KBM-7 (cell line): Measurements from ENCODE around the gene CHRNA1.

Source experiments
- DNase-seq: peaks from one replicate; pipeline ENCODE4 v3.0.0-alpha.2; 2015
- in situ Hi-C: fragments of 300-500 bp; cut with MboI; formaldehyde crosslinking; loops from 2 replicates; pipeline ENCODE4 v1.14.3; 2020; ENCODE audit warnings: low sequenced_read_pairs, low pct_unique_long_range_greater_than_20kb, mixed read lengths

CHRNA1 gene

DNA sequence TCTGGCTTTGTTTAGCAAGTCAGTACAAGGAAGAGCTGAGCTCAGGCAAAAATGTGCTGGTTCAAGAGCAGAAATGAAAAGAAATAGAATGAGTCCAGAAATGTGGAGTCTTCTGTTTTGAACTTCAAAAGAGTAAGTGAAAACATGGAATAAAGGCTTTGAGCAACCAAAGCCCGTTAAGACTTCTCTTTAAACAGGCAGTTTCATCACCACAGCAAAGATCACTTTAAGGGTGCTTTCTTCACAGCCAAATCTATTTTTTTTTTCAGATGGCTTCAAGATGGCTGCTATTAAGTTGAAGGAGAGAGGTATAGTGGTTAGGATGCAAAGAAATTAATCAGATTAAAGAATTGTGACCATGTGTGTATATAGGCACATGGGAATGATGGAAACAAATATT lies 2.0 kb upstream of the CHRNA1 start:
- in situ Hi-C loops: loop anchor here (25.0 kb wide), 1 partner anchor 221 kb away; no protein-coding TSS in a partner anchor
- no peak for DNase-seq

DNA sequence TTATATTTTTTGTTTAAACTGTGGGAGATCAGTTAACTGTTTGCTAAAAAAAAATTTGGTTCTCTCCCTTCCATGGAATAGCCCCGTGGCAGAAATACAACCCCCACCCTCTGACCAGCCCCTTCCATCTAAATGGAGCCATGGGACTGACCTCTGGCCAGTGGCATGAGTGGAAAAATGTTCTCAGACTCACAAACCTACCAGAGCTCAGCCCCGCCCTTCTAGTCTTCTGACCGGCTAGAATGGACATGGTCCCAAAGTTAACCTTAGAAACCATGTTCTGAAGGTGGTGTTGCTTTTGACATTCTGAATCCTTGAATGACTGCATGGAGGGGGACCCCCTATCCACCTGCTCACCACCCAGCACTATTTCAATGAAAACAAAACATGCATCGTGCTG lies 1.3 kb upstream of the CHRNA1 start:
- in situ Hi-C loops: loop anchor here (25.0 kb wide), 1 partner anchor 222 kb away; no protein-coding TSS in a partner anchor
- DNase-seq: no peak

DNA sequence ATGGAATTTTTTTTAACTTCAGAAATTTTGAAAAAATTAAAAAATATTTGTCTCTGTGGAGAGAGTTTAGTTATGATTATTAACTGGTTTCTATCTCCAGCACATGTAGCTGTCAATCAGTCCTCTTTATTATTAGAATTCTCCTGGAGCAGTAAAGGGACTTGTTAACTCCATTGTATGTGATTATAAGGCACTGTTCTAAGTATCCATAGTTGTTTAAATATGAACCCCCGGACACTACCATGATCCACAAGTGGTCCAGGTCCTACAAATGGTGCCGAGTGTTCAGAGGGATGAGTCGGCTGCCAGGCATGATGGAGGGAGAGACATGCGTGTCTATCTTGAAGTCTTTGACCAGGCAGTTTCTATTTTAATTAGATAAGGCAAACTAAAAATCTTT lies 492 bp downstream of the CHRNA1 start:
- DNase-seq: no peak
- in situ Hi-C loops: loop anchor here (25.0 kb wide), 1 partner anchor 224 kb away; no protein-coding TSS in a partner anchor

DNA sequence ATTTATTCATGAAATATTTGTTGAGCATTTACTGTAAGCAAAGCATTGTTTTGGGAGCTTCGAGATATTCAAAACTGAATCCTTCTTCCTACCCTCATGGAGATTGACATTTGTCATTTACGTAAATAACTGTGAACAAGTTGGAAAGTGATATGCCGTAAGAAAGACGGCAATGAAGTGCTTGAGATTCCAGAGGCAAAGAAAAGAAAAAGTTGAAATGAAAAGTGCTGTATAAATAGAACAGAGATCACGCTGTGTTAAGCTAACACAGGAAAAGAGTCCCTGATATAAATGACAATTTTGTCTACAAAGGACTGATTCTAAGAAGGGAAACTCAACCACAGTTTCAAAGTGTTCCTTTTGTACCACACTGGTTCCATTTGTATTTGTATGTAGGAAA lies 1.8 kb downstream of the CHRNA1 start:
- in situ Hi-C loops: loop anchor here (25.0 kb wide), 1 partner anchor 225 kb away; no protein-coding TSS in a partner anchor
- DNase-seq: no peak

DNA sequence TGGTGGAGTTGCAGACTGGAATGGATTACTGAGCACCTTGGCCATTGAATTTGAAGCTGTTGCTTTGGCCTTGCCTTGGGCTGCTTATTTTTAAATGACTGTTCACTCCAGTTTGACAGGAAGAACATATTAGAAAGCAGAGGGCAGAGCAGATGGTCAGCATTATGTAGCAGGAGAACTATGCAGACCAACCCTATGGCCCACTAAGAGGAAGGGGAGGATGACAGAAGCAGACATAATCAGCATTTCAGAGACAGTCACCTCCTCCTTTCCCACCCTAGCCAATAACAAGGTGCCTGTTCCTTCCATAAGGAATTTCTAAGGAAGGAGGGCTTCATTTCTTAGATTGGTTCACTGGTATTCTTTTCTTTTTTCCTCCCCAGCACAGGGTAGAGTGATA lies 2.4 kb downstream of the CHRNA1 start:
- DNase-seq: no peak
- in situ Hi-C loops: loop anchor here (25.0 kb wide), 1 partner anchor 225 kb away; no protein-coding TSS in a partner anchor

- DNase-seq: no peak
- in situ Hi-C loops: loop anchor here (25.0 kb wide), 1 partner anchor 226 kb away; no protein-coding TSS in a partner anchor
Measured at GRCh38 chr2:174760845-174761473, 3.3 kb downstream of the CHRNA1 start.

DNA sequence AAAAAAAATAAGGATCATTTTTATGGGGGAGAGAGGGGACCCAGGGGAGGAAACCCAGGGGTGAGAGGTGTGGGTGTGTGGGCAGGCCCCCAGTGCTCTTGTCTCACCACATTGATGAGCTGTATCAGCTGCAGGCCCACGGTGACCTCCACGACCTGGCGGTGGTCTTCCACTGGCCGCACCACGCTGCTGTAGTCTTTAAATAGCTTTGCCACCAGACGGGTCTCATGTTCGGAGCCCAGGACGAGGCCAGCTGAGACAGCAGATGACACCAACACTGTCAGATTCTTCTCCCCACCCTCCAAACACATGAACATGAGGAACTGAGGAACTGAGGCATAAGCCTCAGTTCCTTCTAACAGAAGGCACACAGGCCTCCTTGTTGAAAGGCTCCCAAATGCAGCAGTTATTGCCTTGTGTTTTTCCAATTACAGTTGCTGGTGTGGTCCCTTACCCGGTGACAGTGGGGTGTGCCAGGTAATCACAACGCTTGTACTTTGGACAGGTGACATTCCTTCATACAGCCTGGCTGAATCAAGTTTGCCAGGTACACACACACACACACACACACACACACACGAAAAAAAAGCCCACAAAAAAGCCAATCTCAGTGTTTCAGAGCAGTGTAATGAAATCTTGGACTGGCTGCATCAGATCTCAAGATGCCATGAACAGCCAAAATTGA lies 4.7 kb downstream of the CHRNA1 start:
- in situ Hi-C loops: loop anchor here (25.0 kb wide), 1 partner anchor 228 kb away; no protein-coding TSS in a partner anchor
- no peak for DNase-seq

GRCh38 chr2:174756743-174757142 lies 7.5 kb downstream of the CHRNA1 start:
- in situ Hi-C loops: loop anchor here (25.0 kb wide), 1 partner anchor 231 kb away; no protein-coding TSS in a partner anchor

GRCh38 chr2:174753038-174753633 lies 11.1 kb downstream of the CHRNA1 start:
- in situ Hi-C loops: loop anchor here (25.0 kb wide), 1 partner anchor 234 kb away; no protein-coding TSS in a partner anchor
- DNase-seq: no peak

More at GRCh38 chr2:174756743-174757142, 7.5 kb downstream of the CHRNA1 start:
- no peak for DNase-seq

- no peak for DNase-seq
- in situ Hi-C loops: loop anchor here (25.0 kb wide), 1 partner anchor 235 kb away; no protein-coding TSS in a partner anchor
Measured at GRCh38 chr2:174752403-174753037, 11.8 kb downstream of the CHRNA1 start.

DNA sequence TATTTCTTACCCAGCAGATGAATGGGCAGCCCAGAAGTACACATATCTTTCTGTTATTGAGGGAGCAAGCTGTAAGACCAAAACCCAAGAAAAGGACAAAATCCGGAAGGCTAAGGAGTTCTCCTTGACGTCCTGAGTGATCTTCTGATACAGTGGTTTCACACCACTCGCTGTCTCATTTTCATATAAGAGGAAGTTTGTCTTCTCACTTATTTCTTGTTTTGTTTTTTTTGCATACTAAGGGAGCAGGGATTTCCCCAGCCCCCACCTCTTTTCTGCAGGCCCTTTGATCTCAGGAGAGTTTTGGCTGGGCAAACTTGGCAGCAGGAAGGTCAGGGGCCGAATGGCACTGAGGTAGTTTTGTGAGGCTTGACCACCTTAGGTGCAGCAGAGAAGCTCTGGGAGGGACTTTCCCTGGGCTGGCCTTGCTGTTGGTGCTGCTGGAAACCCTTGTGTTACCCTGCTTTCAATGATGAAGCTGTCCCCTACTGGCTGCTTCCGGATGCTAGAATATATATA lies 13.3 kb downstream of the CHRNA1 start:
- in situ Hi-C loops: loop anchor here (25.0 kb wide), 1 partner anchor 236 kb away; no protein-coding TSS in a partner anchor
- DNase-seq: no peak

DNA sequence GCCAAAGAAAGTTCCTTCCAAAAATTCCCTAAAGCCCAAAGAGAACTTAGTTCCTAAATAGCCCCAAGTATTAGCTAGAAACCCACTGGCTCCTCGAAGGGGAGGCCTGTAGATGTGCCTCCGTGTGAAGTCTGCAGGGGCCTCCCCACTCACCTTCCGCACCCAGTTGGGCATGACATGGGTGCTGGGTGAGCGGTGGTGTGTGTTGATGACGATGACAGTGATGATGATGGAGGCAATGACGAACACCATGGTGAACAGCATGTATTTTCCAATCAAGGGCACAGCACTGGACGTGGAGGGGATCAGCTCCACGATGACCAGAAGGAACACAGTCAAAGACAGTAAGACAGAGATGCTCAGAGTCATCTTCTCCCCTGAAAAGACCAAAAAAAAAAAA lies 14.5 kb downstream of the CHRNA1 start:
- DNase-seq: no peak

DNA sequence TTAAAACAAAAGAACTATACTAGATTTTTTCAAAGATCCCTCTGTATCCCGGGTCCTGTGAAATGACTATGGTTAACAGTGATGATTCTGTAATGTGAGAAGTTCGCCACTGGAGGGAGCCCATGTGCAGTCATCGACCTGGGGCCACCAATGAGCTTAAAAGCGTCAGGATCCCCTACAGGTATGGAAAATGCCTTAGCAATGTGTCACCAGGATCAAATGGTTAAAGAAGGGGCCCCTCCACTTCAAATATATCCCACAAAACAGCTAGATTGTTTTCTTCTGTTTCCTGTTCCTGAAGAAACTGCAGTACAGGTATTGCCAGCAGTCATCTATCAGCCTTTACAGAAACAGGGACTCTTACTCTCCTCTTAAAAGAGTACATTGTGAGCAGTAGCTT lies 15.3 kb downstream of the CHRNA1 start:
- in situ Hi-C loops: no loop called here
- DNase-seq: peak; percentile 67

More for the DNA sequence above, 14.5 kb downstream of the CHRNA1 start:
- in situ Hi-C loops: loop anchor here (25.0 kb wide), 1 partner anchor 238 kb away; no protein-coding TSS in a partner anchor

- in situ Hi-C loops: no loop called here
- DNase-seq: no peak
Measured at GRCh38 chr2:174745142-174745541, 19.1 kb downstream of the CHRNA1 start.

GRCh38 chr2:174744111-174744510 lies 20.2 kb downstream of the CHRNA1 start:
- DNase-seq: no peak
- in situ Hi-C loops: no loop called here

- in situ Hi-C loops: no loop called here
- no peak for DNase-seq
Measured at GRCh38 chr2:174740721-174741120, 23.6 kb downstream of the CHRNA1 start.

DNA sequence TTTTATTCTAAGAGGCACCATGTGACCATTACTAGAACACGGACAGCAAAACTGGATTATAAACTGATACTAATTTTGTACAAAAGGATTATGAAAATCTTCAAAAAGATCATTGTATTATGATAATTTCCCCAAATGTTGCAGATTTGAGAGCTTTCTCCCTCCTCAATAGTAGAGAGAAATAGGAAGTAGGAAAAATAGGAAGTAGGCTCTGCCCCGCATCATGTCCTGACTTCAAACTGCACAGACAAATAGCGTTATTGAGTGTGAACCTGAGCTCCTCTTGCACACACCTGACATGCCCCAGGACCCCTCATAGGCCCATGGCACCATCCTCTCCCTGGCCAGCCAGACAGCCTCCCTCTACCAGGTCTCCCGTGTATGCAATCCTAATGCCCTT lies 25.4 kb downstream of the CHRNA1 start:
- in situ Hi-C loops: no loop called here
- peak; percentile 35 for DNase-seq

GRCh38 chr2:174731546-174731945 lies 32.7 kb downstream of the CHRNA1 start:
- in situ Hi-C loops: no loop called here
- no peak for DNase-seq

DNA sequence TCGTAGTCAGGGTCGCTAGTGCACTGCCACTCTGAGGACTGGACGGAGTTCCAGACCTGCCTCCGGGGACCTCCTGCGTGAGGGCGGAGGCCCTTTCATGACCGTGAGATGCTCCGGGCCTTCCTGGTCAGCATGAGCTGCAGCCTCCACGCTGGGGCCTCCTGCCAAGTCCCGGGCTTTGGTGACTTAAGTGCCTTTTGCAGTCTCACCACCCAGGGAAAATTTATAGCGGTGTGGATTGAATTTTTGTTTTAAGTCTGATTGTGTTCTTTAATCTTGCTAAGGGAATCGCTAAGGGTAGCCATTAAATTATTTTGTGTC lies 33.6 kb downstream of the CHRNA1 start:
- DNase-seq: no peak
- in situ Hi-C loops: no loop called here
